SK-N-SH (cell line): ENCODE results near the gene IDH3B. TPM values are rescaled to one million over a fixed set of nuclear protein-coding genes. Genes with fewer than 3 reads are reported as not detected.
"Not testable (repeated sequence)": the region's sequence is repeated elsewhere in the genome, so short reads cannot be mapped to it uniquely, and the experiment has no call there.

Source experiments
- CTCF ChIA-PET: fragments of 300-600, 350-600 bp; formaldehyde crosslinking; extraction: SDS; loops from one replicate; lab custom pipeline; 2021; lab: Yijun Ruan, JAX
- POLR2A ChIA-PET: fragments of 350-600 bp; sonication (Branson Sonifier 250); formaldehyde crosslinking; extraction: SDS; loops from one replicate; lab custom pipeline; 2020; ENCODE audit warnings: antibody characterized with exemption, inconsistent platforms; lab: Yijun Ruan, JAX
- DNase-seq: peaks from one replicate; pipeline ENCODE4 v3.0.0; 2012
- H2AFZ ChIP-seq: fragments of 200-600 bp; sonication (generic); 2 replicates; pipeline ENCODE4 v1.8.1; 2016; ENCODE audit warnings: antibody characterized with exemption, mild to moderate bottlenecking, low read depth
- H3F3A ChIP-seq: fragments of 200-600 bp; sonication (generic); replicated peaks from 2 replicates; pipeline ENCODE3; 2016; ENCODE audit warnings: antibody characterized with exemption, mild to moderate bottlenecking; ENCODE audit not compliant: insufficient read depth
- H3K27ac ChIP-seq, 2 experiments: fragments of 200-500 bp in 1 of 2; fragments of 200-600 bp in 1 of 2; sonication (Bioruptor generic) in 1 of 2; sonication (generic), shearing (Covaris generic) in 1 of 2; 2 replicates each; pipeline versions ENCODE4 v1.5.1 to v1.6.1; 2014 to 2016; ENCODE audit warnings: low read depth in 2 of 2, inconsistent platforms in 1 of 2, low read length in 1 of 2, mild to moderate bottlenecking in 1 of 2, mixed read lengths in 1 of 2
- H3K27me3 ChIP-seq: fragments of 200-600 bp; sonication (generic), shearing (Covaris generic); 2 replicates; pipeline ENCODE4 v1.6.1; 2016; ENCODE audit warnings: mixed run types; ENCODE audit not compliant: insufficient read depth
- H3K36me3 ChIP-seq, 2 experiments: fragments of 200-500 bp in 1 of 2; fragments of 200-600 bp in 1 of 2; sonication (Bioruptor generic) in 1 of 2; sonication (generic) in 1 of 2; replicated peaks in 1 of 2; 2 replicates each; pipeline versions ENCODE3 to v1.5.1; 2014 to 2016; ENCODE audit warnings: low read length in 1 of 2, mild to moderate bottlenecking in 1 of 2; ENCODE audit not compliant: insufficient read depth in 2 of 2, control insufficient read depth in 1 of 2
- H3K4me1 ChIP-seq, 2 experiments: fragments of 200-500 bp in 1 of 2; fragments of 200-600 bp in 1 of 2; sonication (Bioruptor generic) in 1 of 2; sonication (generic), shearing (Covaris generic) in 1 of 2; 2 replicates each; pipeline versions ENCODE4 v1.5.1 to v1.6.1; 2014 to 2016; ENCODE audit warnings: low read depth in 1 of 2, low read length in 1 of 2, mixed run types in 1 of 2; ENCODE audit not compliant: insufficient read depth in 2 of 2, control insufficient read depth in 1 of 2
- H3K4me2 ChIP-seq: fragments of 200-600 bp; sonication (generic), shearing (Covaris generic); 2 replicates; pipeline ENCODE4 v1.6.1; 2017; ENCODE audit warnings: mixed run types
- H3K4me3 ChIP-seq, 2 experiments: fragments of 200-500 bp in 1 of 2; fragments of 200-600 bp in 1 of 2; sonication (Bioruptor generic) in 1 of 2; sonication (generic), shearing (Covaris generic) in 1 of 2; 2 replicates each; pipeline versions ENCODE4 v1.5.1 to v1.8.1; 2014 to 2016; ENCODE audit warnings: low read depth in 2 of 2, inconsistent platforms in 1 of 2, low read length in 1 of 2, mild to moderate bottlenecking in 1 of 2, mixed read lengths in 1 of 2, moderate library complexity in 1 of 2
- H3K79me2 ChIP-seq: fragments of 200-600 bp; sonication (generic); 2 replicates; pipeline ENCODE4 v1.8.1; 2017; ENCODE audit warnings: mild to moderate bottlenecking; ENCODE audit not compliant: insufficient read depth
- H3K9ac ChIP-seq: fragments of 200-600 bp; sonication (generic); 2 replicates; pipeline ENCODE4 v1.6.1; 2017; ENCODE audit warnings: mixed run types
- H3K9me2 ChIP-seq: fragments of 200-600 bp; sonication (generic); 2 replicates; pipeline ENCODE4 v1.6.1; 2017; ENCODE audit warnings: mixed run types
- H3K9me3 ChIP-seq: fragments of 200-600 bp; sonication (generic); 2 replicates; pipeline ENCODE4 v1.6.1; 2017; ENCODE audit warnings: mixed run types, mild to moderate bottlenecking, moderate library complexity
- H4K20me1 ChIP-seq: fragments of 200-600 bp; sonication (generic); 2 replicates; pipeline ENCODE4 v1.6.1; 2017; ENCODE audit warnings: mild to moderate bottlenecking, mixed run types; ENCODE audit not compliant: insufficient read depth
- CHD2 ChIP-seq: fragments of 150-350 bp; IDR thresholded peaks from 2 replicates; pipeline ENCODE4 v1.6.1; 2018; ENCODE audit warnings: low read length; ENCODE audit not compliant: partially characterized antibody
- EP300 ChIP-seq, 2 experiments: IDR thresholded peaks; 2 replicates each; pipeline versions ENCODE4 v1.4.0 to v1.6.1; 2012; ENCODE audit warnings: borderline replicate concordance in 1 of 2, low read depth in 1 of 2, low read length in 1 of 2
- EZH2phosphoT487 ChIP-seq: fragments of 200-600 bp; sonication (generic); IDR thresholded peaks from 2 replicates; pipeline ENCODE4 v1.6.1; 2017; ENCODE audit warnings: low read depth, mixed run types, mild to moderate bottlenecking, antibody characterized with exemption, moderate library complexity, borderline replicate concordance
- GABPA ChIP-seq: IDR thresholded peaks from 2 replicates; pipeline ENCODE4 v1.4.0; 2012; ENCODE audit warnings: low read depth, mild to moderate bottlenecking
- MXI1 ChIP-seq: IDR thresholded peaks from 2 replicates; pipeline ENCODE4 v1.6.1; 2012; ENCODE audit warnings: mild to moderate bottlenecking, low read depth, low read length, improper control_type of control experiment
- POLR2AphosphoS5 ChIP-seq: IDR thresholded peaks from 2 replicates; pipeline ENCODE4 v1.6.1; 2012; ENCODE audit warnings: low read depth, low read length
- RXRA ChIP-seq: IDR thresholded peaks from 2 replicates; pipeline ENCODE4 v1.4.0; 2012; ENCODE audit warnings: low read depth, mild to moderate bottlenecking, borderline replicate concordance
- SIN3A ChIP-seq: IDR thresholded peaks from 2 replicates; pipeline ENCODE4 v1.6.1; 2012; ENCODE audit warnings: low read depth, mild to moderate bottlenecking, low read length, moderate library complexity, borderline replicate concordance
- TAF1 ChIP-seq: IDR thresholded peaks from 2 replicates; pipeline ENCODE4 v1.6.1; 2012; ENCODE audit warnings: low read depth, mild to moderate bottlenecking, low read length, moderate library complexity, borderline replicate concordance
- TCF12 ChIP-seq: IDR thresholded peaks from 2 replicates; pipeline ENCODE4 v1.4.0; 2012
- TEAD4 ChIP-seq: IDR thresholded peaks from 2 replicates; pipeline ENCODE4 v1.4.0; 2012; ENCODE audit warnings: mild to moderate bottlenecking, borderline replicate concordance; ENCODE audit not compliant: insufficient read depth
- WGBS: methylation state at CpG from one replicate; pipeline ENCODE4 v1.1.6; 2017; ENCODE audit warnings: low lambda C conversion rate; 5-methylcytosine and 5-hydroxymethylcytosine counted together
- polyA plus RNA-seq, 3 experiments: library from polyadenylated mRNA; depleted of rRNA; stranded (reverse); fragments of >200 nt; gene quantifications; 2 replicates each; pipeline ENCODE4 v1.2.3, GENCODE V29; 2012
- TF ChIP-seq, protein P1 (sequence below): fragments of 150-350 bp; IDR thresholded peaks from 2 replicates; pipeline ENCODE4 v1.6.1; 2016; ENCODE audit warnings: mild to moderate bottlenecking, low read depth, low read length
- TF ChIP-seq, protein P2 (sequence below): fragments of 200-600 bp; sonication (generic); IDR thresholded peaks from 2 replicates; pipeline ENCODE4 v1.6.1; 2017; ENCODE audit warnings: antibody characterized with exemption, mild to moderate bottlenecking, moderate library complexity
- TF ChIP-seq, protein P3 (sequence below): IDR thresholded peaks from 2 replicates; pipeline ENCODE4; 2012

The IDH3B gene
- polyA plus RNA-seq, 1 of the 3 experiments (the other 2 are of a cell fraction): 233 TPM

DNA sequence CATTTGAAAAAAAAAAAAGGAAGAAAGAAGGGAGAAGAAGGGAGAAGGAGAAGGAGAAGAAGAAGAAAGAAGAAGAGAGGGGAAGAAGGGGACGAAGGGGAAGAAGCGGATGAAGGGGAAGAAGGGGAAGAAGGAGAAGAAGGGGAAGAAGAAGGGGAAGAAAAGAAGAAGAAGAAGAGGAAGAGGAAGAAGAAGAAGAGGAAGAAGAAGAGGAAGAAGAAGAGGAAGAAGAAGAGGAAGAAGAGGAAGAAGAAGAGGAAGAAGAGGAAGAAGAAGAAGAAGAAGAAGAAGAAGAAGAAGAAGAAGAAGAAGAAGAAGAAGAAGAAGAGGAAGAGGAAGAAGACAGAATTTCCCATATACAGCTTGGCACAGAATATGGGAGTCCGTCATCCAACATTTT is 18.0 kb upstream of the IDH3B start:
- H3K4me3 ChIP-seq, H3K36me3 ChIP-seq, H3K9ac ChIP-seq, H4K20me1 ChIP-seq, H3K4me2 ChIP-seq, H3K27me3 ChIP-seq, H2AFZ ChIP-seq, H3K4me1 ChIP-seq, H3K9me2 ChIP-seq, H3K27ac ChIP-seq, H3F3A ChIP-seq, H3K79me2 ChIP-seq, CTCF ChIA-PET, DNase-seq, H3K9me3 ChIP-seq, POLR2A ChIA-PET: not testable (repeated sequence)
- WGBS: 62% methylated on average over 3 of the region's 3 CpGs

DNA sequence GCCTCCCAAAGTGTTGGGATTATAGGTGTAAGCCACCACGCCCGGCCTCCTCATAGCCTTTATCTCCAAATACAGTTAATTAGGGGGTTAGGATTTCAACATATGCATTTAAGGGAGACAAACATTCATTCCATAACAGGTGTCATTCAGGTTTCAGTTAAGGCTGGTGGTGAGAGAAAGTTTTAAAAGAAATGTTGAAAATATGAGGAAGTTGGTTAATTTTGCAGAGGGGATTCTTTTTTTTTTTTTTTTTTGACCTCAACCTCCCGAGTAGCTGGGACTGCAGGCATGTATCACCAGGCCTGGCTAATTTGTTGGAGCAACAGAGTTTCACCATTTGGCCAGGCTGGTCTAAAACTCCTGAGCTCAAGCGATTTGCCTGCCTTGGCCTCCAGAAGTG is 16.0 kb upstream of the IDH3B start:
- no peaks in the 10 kb centered on the region for H3K79me2 ChIP-seq
- no peaks in the 10 kb centered on the region for H3K9me3 ChIP-seq
- H3K4me2 ChIP-seq: no peak overlapping the region
- H3K27me3 ChIP-seq: no peaks in the 10 kb centered on the region; the same call in 1 of the 2 replicates
- H3K4me3 ChIP-seq: no peak overlapping the region
- no peak overlapping the region for H2AFZ ChIP-seq
- no peak for DNase-seq
- TF ChIP-seq, protein P1, sequence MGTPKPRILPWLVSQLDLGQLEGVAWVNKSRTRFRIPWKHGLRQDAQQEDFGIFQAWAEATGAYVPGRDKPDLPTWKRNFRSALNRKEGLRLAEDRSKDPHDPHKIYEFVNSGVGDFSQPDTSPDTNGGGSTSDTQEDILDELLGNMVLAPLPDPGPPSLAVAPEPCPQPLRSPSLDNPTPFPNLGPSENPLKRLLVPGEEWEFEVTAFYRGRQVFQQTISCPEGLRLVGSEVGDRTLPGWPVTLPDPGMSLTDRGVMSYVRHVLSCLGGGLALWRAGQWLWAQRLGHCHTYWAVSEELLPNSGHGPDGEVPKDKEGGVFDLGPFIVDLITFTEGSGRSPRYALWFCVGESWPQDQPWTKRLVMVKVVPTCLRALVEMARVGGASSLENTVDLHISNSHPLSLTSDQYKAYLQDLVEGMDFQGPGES: no peak
- TF ChIP-seq TAF1: no peak
- TF ChIP-seq MXI1: no peak
- TF ChIP-seq TEAD4: no peak
- no peak for TF ChIP-seq SIN3A
- TF ChIP-seq GABPA: no peak
- TF ChIP-seq RXRA: no peak
- TF ChIP-seq CHD2: no peak
- TF ChIP-seq, protein P2, sequence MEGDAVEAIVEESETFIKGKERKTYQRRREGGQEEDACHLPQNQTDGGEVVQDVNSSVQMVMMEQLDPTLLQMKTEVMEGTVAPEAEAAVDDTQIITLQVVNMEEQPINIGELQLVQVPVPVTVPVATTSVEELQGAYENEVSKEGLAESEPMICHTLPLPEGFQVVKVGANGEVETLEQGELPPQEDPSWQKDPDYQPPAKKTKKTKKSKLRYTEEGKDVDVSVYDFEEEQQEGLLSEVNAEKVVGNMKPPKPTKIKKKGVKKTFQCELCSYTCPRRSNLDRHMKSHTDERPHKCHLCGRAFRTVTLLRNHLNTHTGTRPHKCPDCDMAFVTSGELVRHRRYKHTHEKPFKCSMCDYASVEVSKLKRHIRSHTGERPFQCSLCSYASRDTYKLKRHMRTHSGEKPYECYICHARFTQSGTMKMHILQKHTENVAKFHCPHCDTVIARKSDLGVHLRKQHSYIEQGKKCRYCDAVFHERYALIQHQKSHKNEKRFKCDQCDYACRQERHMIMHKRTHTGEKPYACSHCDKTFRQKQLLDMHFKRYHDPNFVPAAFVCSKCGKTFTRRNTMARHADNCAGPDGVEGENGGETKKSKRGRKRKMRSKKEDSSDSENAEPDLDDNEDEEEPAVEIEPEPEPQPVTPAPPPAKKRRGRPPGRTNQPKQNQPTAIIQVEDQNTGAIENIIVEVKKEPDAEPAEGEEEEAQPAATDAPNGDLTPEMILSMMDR: no peak
- TF ChIP-seq TCF12: no peak
- TF ChIP-seq POLR2AphosphoS5: no peak
- TF ChIP-seq EP300 (IDR thresholded peaks at IDR 0.05; ENCODE audit: borderline replicate concordance in 1 of 2, low read depth in 1 of 2, low read length in 1 of 2): no peak
- TF ChIP-seq, protein P3, sequence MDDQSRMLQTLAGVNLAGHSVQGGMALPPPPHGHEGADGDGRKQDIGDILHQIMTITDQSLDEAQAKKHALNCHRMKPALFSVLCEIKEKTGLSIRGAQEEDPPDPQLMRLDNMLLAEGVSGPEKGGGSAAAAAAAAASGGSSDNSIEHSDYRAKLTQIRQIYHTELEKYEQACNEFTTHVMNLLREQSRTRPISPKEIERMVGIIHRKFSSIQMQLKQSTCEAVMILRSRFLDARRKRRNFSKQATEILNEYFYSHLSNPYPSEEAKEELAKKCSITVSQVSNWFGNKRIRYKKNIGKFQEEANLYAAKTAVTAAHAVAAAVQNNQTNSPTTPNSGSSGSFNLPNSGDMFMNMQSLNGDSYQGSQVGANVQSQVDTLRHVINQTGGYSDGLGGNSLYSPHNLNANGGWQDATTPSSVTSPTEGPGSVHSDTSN: no peak
- TF ChIP-seq EZH2phosphoT487: no peak
- ChIA-PET CTCF (no interaction called here), POLR2A (no interaction called here)
- H3K27ac ChIP-seq: no peak overlapping the region
- H3K9ac ChIP-seq: no peak overlapping the region
- H3K4me1 ChIP-seq: no peaks in the 10 kb centered on the region
- no peaks in the 10 kb centered on the region for H3F3A ChIP-seq
- H3K9me2 ChIP-seq: no peaks in the 10 kb centered on the region
- H4K20me1 ChIP-seq: no peaks in the 10 kb centered on the region
- 43% methylated on average over 4 of the region's 4 CpGs for WGBS
- no peaks in the 10 kb centered on the region for H3K36me3 ChIP-seq
